NCI-H82 (cell line): Measurements from ENCODE around the gene ILDR1.
"Not testable (repeated sequence)": the region's sequence is repeated elsewhere in the genome, so short reads cannot be mapped to it uniquely, and the experiment has no call there.

Experiments
- DNase-seq: peaks from one replicate; lab custom pipeline; 2025; lab: John Stamatoyannopoulos, UW

ILDR1 gene

GRCh38 chr3:121942116-121942786 lies 79.8 kb downstream of the ILDR1 start:
- DNase-seq: no peak

- DNase-seq: no peak
Measured at GRCh38 chr3:121941592-121941991, 80.5 kb downstream of the ILDR1 start.

- not testable (repeated sequence) for DNase-seq
Measured at GRCh38 chr3:121938141-121938855, 83.7 kb downstream of the ILDR1 start.
